ENCODE measurements around the gene ADIPOQ. TPM values are rescaled to one million over a fixed set of nuclear protein-coding genes. Genes with fewer than 3 reads are reported as not detected.
"Not testable (repeated sequence)": the region's sequence is repeated elsewhere in the genome, so short reads cannot be mapped to it uniquely, and the experiment has no call there.

Gene ADIPOQ
- total RNA-seq, 1 donor from 2014 or later, result 0.05 TPM

DNA sequence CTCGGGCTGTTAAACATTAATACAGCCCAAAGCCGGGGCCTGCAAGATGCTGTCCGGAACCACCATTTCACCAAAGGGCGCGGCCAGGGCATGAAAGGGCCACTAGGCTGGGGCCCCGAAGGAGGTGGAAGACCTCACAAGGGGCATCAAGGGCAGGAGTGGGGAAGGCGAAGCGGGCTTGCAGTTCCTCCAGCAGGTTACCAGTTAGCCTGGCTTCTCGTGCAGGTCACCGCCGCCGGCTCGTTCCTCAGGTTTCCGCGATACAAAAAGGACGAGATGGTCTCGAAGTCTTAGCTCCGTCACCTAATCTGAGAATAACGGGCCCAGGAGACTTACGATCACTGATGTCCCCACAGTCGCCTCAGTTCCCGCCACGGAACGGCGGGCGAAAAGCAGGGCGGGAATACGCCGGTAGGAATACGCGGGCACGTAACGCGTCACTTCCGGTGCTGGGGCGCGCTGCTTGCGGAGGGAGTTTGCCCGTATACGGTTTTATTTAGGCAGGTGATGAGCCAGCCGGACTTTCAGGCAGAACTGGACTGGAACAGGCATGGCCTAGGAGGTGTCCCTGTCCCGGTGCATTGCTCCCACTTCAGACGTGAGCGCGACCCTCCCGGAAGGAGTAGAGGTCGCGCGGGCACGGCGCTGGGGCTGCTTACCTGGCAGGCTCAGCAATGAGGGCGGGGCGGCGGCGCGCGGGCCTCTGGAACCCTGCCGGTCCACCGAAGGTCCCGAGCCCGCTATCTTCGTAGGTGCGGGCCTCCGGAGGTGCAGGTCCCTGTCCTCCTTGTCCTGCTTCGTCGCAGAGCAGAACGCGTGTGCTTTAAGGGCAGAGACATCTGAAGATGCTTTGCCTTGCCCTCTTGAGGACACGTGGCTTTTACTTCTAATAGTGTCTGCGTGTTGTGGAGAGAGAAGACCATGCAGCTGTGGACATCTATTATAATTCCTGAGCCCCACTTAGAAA, 36.1 kb upstream of the ADIPOQ start, which contains the start of gene RFC4:
Gene RFC4 (minus strand): TSS at position 394 of the 967 bp plus-strand sequence. CDS start 1,769 bp downstream, outside the sequence.
- no peaks in the 10 kb centered on the region for H3K27me3 Mint-ChIP-seq (ENCODE audit: low read depth)
- H3K4me1 Mint-ChIP-seq (ENCODE audit: low read depth), result peaks cover 15% of the 10 kb centered on the region
- H3K27ac Mint-ChIP-seq (ENCODE audit: unreplicated experiment), result peak within 1 kb of the TSS; percentile 83
- TF ChIP-seq, protein P1, sequence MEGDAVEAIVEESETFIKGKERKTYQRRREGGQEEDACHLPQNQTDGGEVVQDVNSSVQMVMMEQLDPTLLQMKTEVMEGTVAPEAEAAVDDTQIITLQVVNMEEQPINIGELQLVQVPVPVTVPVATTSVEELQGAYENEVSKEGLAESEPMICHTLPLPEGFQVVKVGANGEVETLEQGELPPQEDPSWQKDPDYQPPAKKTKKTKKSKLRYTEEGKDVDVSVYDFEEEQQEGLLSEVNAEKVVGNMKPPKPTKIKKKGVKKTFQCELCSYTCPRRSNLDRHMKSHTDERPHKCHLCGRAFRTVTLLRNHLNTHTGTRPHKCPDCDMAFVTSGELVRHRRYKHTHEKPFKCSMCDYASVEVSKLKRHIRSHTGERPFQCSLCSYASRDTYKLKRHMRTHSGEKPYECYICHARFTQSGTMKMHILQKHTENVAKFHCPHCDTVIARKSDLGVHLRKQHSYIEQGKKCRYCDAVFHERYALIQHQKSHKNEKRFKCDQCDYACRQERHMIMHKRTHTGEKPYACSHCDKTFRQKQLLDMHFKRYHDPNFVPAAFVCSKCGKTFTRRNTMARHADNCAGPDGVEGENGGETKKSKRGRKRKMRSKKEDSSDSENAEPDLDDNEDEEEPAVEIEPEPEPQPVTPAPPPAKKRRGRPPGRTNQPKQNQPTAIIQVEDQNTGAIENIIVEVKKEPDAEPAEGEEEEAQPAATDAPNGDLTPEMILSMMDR (IDR thresholded peaks at IDR 0.05), result no peak
- no peaks in the 10 kb centered on the region for H3K9me3 Mint-ChIP-seq (ENCODE audit: low read depth)
- H3K36me3 Mint-ChIP-seq (ENCODE audit: low read depth), result peaks cover 2% of the 10 kb centered on the region
- no peak for DNase-seq (ENCODE audit: low spot score)
- H3K4me3 Mint-ChIP-seq (ENCODE audit: unreplicated experiment), result peak within 1 kb of the TSS; percentile 88

DNA sequence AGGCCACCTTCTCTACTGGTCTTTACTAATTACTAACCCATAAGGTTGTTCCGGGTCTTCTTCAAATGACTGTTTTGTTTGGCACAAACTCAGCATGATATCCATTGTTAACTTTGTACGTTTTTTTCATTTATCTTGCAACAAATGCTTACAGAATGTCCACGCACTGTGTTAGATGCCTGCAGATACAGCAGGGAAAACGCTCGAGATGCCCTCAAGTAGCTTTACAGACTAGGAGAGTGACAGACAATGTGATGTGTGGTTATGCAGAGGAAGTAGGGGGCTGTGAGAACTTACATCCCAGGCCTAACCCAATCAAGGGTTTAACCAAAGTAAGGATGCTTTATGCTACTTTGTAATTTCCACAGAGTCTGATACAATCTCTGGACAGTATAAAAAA, 35.3 kb upstream of the ADIPOQ start:
- Mint-ChIP-seq H3K4me3 (ENCODE audit: unreplicated experiment) (peak overlapping the region; percentile 88), H3K36me3 (ENCODE audit: low read depth) (peaks cover 2% of the 10 kb centered on the region), H3K27me3 (ENCODE audit: low read depth) (no peaks in the 10 kb centered on the region), H3K9me3 (ENCODE audit: low read depth) (no peaks in the 10 kb centered on the region), H3K27ac (ENCODE audit: unreplicated experiment) (no peak overlapping the region), H3K4me1 (ENCODE audit: low read depth) (peaks cover 15% of the 10 kb centered on the region)
- no peak for DNase-seq (ENCODE audit: low spot score)
- TF ChIP-seq, protein P1 (IDR thresholded peaks at IDR 0.05), result no peak

DNA sequence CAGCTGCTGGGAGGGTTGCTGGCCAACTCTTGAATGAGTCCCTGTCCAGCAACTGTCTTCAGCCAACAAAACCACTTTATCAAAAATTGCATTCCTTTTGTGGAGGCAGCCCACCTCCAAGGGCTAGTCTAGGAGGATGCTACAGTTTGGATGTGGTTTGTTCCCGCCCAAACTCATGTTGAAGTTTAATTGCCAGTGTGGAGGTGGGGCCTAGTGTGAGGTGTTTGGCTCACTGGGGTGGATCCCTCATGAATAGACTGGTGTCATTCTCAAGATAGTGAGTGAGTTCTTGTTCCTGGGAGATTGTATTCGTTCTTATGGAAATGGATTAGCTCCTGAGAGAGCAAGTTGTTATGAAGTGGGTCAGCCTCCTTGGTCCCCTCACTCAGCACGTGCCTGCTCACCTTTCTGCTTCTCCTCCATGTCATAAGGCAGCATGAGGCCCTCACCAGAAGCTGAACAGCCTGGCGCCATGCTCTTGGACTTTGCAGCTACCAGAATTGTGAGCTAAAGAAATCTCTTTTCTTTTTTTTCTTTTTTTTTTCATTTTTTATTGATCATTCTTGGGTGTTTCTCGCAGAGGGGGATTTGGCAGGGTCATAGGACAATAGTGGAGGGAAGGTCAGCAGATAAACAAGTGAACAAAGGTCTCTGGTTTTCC, 32.0 kb upstream of the ADIPOQ start:
- H3K27me3 Mint-ChIP-seq (ENCODE audit: low read depth), result no peaks in the 10 kb centered on the region
- peaks cover 15% of the 10 kb centered on the region for H3K4me1 Mint-ChIP-seq (ENCODE audit: low read depth)
- no peak for DNase-seq (ENCODE audit: low spot score)
- no peaks in the 10 kb centered on the region for H3K9me3 Mint-ChIP-seq (ENCODE audit: low read depth)
- no peak overlapping the region for H3K27ac Mint-ChIP-seq (ENCODE audit: unreplicated experiment)
- TF ChIP-seq, protein P1 (IDR thresholded peaks at IDR 0.05), result no peak
- no peak overlapping the region for H3K4me3 Mint-ChIP-seq (ENCODE audit: unreplicated experiment)
- H3K36me3 Mint-ChIP-seq (ENCODE audit: low read depth), result no peaks in the 10 kb centered on the region

DNA sequence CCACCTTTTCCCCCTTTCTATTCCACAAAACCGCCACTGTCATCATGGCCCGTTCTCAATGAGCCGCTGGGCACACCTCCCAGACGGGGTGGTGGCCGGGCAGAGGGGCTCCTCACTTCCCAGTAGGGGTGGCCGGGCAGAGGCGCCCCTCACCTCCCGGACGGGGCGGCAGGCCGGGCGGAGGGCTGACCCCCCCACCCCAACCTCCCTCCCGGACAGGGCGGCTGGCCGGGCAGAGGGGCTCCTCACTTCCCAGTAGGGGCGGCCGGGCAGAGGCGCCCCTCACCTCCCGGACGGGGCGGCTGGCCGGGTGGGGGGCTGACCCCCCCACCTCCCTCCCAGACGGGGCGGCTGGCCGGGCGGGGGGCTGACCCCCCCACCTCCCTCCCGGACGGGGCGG, 31.2 kb upstream of the ADIPOQ start:
- H3K27me3 Mint-ChIP-seq (ENCODE audit: low read depth); DNase-seq (ENCODE audit: low spot score); H3K9me3 Mint-ChIP-seq (ENCODE audit: low read depth); H3K27ac Mint-ChIP-seq (ENCODE audit: unreplicated experiment); H3K4me3 Mint-ChIP-seq (ENCODE audit: unreplicated experiment); H3K36me3 Mint-ChIP-seq (ENCODE audit: low read depth): not testable (repeated sequence)
- H3K4me1 Mint-ChIP-seq (ENCODE audit: low read depth), result peaks cover 17% of the 10 kb centered on the region

DNA sequence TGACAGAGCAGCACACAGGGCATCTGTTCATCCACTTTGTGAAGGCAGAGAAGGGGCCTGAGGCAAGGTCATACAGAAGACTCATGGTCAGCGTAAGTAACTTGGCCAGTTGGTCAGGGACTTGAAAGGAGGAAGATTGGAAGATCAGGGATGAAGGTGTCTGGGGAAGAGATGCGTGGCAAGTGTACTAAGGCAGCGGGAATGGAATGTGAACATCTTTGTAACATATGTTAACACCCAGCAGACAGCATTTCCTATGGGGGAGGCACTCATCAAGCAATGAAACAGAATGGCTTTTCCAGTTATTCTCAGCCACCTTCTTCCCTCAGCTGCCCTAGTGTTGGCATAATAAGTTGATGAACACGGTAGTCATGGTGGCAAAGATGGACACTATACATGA, 28.4 kb upstream of the ADIPOQ start:
- peaks cover 9% of the 10 kb centered on the region for H3K4me1 Mint-ChIP-seq (ENCODE audit: low read depth)
- TF ChIP-seq, protein P1 (IDR thresholded peaks at IDR 0.05), result no peak
- no peaks in the 10 kb centered on the region for H3K27me3 Mint-ChIP-seq (ENCODE audit: low read depth)
- no peak for DNase-seq (ENCODE audit: low spot score)
- no peaks in the 10 kb centered on the region for H3K36me3 Mint-ChIP-seq (ENCODE audit: low read depth)
- no peak overlapping the region for H3K27ac Mint-ChIP-seq (ENCODE audit: unreplicated experiment)
- no peaks in the 10 kb centered on the region for H3K9me3 Mint-ChIP-seq (ENCODE audit: low read depth)
- no peak overlapping the region for H3K4me3 Mint-ChIP-seq (ENCODE audit: unreplicated experiment)
